ENCODE measurements around the gene EPHB1. TPM values are rescaled to one million over a fixed set of nuclear protein-coding genes. Genes with fewer than 3 reads are reported as not detected.

EPHB1 gene
- total RNA-seq, 1 experiment from 2014 or later, result 7.0 TPM

DNA sequence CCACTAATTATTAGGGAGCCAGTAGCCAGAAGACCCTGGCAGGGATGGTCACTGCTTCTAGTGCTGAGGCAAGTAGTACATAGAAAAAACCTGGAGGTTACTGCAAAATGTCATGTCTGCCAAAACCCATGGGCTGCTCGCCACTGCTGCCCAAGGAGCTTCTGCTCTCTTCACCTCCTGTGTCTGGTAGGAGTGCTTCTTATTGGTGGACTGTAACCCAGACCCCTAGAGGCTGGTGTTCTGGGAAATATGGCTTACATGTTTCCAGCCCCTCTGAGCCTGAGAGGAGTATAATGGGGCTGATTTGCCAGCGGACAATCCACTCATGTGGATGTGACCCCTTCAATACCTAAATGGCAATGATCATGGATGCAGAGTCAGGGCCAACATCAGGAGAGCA, 286.4 kb downstream of the EPHB1 start:
- TF ChIP-seq CREM (CRISPR knock-in tag; IDR thresholded peaks at IDR 0.05) (no peak), MYBL2 (CRISPR knock-in tag; IDR thresholded peaks at IDR 0.05) (no peak), GABPB1 (CRISPR knock-in tag; IDR thresholded peaks at IDR 0.05) (no peak), NFATC4 (CRISPR knock-in tag; IDR thresholded peaks at IDR 0.05) (no peak), ZNF121 (CRISPR knock-in tag; IDR thresholded peaks at IDR 0.05) (no peak), RELA (CRISPR knock-in tag; IDR thresholded peaks at IDR 0.05; ENCODE audit: borderline replicate concordance) (no peak), ZNF423 (CRISPR knock-in tag; IDR thresholded peaks at IDR 0.05) (no peak), SMAD4 (CRISPR knock-in tag; IDR thresholded peaks at IDR 0.05) (no peak), FOXJ3 (CRISPR knock-in tag; IDR thresholded peaks at IDR 0.05; ENCODE audit: borderline replicate concordance) (no peak), ZNF263 (CRISPR knock-in tag; IDR thresholded peaks at IDR 0.05; ENCODE audit: low read depth) (no peak), NR1H2 (CRISPR knock-in tag; IDR thresholded peaks at IDR 0.05) (no peak)
- TF ChIP-seq, protein P1, sequence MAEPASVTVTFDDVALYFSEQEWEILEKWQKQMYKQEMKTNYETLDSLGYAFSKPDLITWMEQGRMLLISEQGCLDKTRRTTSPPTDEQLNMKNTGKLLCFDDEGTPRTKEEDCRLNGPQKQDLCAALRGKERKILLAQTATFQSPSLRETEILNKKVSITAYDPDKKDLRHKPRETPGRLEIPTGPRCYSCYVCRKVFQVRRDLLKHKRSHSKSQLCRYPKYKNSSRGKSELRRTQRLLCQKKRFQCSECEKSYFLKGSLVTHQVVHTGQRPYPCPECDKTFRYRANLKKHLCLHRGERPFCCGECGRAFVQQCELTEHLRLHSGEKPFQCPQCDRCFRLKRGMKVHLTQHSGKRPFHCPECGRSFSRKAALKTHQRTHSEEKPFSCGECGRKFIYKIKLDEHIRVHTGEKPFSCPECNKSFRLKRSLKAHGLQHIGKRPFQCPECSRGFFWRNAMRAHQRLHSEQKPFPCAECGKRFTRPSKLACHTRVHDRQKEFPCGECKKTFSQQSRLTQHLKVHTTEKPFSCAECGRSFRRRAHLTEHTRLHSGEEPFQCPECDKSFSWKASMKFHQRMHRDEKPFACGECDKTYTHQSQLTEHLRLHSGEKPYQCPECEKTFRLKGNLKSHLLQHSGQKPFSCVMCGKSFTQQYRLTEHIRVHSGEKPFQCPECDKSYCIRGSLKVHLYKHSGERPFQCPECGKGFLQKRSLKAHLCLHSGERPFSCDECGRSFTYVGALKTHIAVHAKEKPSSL (CRISPR knock-in tag; conservative IDR thresholded peaks at IDR 0.05), result no peak
- TF ChIP-seq, protein P2, sequence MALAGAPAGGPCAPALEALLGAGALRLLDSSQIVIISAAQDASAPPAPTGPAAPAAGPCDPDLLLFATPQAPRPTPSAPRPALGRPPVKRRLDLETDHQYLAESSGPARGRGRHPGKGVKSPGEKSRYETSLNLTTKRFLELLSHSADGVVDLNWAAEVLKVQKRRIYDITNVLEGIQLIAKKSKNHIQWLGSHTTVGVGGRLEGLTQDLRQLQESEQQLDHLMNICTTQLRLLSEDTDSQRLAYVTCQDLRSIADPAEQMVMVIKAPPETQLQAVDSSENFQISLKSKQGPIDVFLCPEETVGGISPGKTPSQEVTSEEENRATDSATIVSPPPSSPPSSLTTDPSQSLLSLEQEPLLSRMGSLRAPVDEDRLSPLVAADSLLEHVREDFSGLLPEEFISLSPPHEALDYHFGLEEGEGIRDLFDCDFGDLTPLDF (CRISPR knock-in tag; IDR thresholded peaks at IDR 0.05), result no peak
- TF ChIP-seq, protein P3, sequence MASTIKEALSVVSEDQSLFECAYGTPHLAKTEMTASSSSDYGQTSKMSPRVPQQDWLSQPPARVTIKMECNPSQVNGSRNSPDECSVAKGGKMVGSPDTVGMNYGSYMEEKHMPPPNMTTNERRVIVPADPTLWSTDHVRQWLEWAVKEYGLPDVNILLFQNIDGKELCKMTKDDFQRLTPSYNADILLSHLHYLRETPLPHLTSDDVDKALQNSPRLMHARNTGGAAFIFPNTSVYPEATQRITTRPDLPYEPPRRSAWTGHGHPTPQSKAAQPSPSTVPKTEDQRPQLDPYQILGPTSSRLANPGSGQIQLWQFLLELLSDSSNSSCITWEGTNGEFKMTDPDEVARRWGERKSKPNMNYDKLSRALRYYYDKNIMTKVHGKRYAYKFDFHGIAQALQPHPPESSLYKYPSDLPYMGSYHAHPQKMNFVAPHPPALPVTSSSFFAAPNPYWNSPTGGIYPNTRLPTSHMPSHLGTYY (CRISPR knock-in tag; IDR thresholded peaks at IDR 0.05), result no peak
- DNase-seq (ENCODE audit: low spot score) (no peak), ATAC-seq (no peak)
- H3K27me3 Mint-ChIP-seq (ENCODE audit: low read depth), result no peaks in the 10 kb centered on the region
- ChIA-PET CTCF (no interaction called here), POLR2A (no interaction called here)
- no peak overlapping the region for H3K4me3 Mint-ChIP-seq
- no peaks in the 10 kb centered on the region for H3K36me3 Mint-ChIP-seq
- H3K27ac Mint-ChIP-seq, result no peak overlapping the region
- H3K9me3 Mint-ChIP-seq, result peaks cover 4% of the 10 kb centered on the region
- peaks cover 26% of the 10 kb centered on the region for H3K4me1 Mint-ChIP-seq

DNA sequence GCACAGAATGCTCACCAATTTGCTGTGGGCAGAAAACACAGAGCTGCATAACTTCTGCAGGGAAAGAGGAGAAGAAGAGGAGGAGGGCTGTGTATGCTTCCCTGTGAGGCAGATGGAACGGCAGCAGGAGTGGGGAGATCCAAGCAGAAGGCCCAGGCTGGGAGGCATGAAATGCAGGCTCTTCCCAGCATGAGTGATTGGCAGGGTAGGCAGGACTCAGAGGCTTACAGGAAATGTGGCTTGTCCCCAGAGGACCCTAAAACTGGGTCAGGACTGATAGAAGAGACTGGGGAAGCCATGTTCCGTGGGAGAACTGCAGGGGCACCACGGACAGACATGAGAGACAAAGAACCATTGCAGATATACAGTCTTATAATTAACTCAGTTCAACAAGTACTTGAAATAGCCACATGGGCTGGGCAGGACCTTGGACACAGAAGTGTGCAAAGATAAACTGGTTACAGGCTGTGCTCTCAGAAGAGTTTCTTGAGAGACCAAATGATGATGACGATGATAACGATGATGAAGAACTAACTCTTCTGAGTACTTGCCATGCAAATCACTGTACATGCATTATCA, 286.9 kb downstream of the EPHB1 start:
- POLR2A ChIA-PET, result no interaction called here
- H3K36me3 Mint-ChIP-seq, result no peaks in the 10 kb centered on the region

More for the DNA sequence above, 286.9 kb downstream of the EPHB1 start:
- ATAC-seq (no peak), DNase-seq (ENCODE audit: low spot score) (no peak)
- no peak for TF ChIP-seq NFATC4 (CRISPR knock-in tag; IDR thresholded peaks at IDR 0.05)
- no peak for TF ChIP-seq NFE2L1 (CRISPR knock-in tag; IDR thresholded peaks at IDR 0.05)
- TF ChIP-seq, protein P4, sequence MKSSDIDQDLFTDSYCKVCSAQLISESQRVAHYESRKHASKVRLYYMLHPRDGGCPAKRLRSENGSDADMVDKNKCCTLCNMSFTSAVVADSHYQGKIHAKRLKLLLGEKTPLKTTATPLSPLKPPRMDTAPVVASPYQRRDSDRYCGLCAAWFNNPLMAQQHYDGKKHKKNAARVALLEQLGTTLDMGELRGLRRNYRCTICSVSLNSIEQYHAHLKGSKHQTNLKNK (CRISPR knock-in tag; IDR thresholded peaks at IDR 0.05), result no peak
- TF ChIP-seq, protein P5, sequence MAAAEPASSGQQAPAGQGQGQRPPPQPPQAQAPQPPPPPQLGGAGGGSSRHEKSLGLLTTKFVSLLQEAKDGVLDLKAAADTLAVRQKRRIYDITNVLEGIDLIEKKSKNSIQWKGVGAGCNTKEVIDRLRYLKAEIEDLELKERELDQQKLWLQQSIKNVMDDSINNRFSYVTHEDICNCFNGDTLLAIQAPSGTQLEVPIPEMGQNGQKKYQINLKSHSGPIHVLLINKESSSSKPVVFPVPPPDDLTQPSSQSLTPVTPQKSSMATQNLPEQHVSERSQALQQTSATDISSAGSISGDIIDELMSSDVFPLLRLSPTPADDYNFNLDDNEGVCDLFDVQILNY (CRISPR knock-in tag; IDR thresholded peaks at IDR 0.05), result no peak
- no peak for TF ChIP-seq TEAD1 (CRISPR knock-in tag; IDR thresholded peaks at IDR 0.05)
- TF ChIP-seq, protein P6, sequence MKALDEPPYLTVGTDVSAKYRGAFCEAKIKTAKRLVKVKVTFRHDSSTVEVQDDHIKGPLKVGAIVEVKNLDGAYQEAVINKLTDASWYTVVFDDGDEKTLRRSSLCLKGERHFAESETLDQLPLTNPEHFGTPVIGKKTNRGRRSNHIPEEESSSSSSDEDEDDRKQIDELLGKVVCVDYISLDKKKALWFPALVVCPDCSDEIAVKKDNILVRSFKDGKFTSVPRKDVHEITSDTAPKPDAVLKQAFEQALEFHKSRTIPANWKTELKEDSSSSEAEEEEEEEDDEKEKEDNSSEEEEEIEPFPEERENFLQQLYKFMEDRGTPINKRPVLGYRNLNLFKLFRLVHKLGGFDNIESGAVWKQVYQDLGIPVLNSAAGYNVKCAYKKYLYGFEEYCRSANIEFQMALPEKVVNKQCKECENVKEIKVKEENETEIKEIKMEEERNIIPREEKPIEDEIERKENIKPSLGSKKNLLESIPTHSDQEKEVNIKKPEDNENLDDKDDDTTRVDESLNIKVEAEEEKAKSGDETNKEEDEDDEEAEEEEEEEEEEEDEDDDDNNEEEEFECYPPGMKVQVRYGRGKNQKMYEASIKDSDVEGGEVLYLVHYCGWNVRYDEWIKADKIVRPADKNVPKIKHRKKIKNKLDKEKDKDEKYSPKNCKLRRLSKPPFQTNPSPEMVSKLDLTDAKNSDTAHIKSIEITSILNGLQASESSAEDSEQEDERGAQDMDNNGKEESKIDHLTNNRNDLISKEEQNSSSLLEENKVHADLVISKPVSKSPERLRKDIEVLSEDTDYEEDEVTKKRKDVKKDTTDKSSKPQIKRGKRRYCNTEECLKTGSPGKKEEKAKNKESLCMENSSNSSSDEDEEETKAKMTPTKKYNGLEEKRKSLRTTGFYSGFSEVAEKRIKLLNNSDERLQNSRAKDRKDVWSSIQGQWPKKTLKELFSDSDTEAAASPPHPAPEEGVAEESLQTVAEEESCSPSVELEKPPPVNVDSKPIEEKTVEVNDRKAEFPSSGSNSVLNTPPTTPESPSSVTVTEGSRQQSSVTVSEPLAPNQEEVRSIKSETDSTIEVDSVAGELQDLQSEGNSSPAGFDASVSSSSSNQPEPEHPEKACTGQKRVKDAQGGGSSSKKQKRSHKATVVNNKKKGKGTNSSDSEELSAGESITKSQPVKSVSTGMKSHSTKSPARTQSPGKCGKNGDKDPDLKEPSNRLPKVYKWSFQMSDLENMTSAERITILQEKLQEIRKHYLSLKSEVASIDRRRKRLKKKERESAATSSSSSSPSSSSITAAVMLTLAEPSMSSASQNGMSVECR (CRISPR knock-in tag; IDR thresholded peaks at IDR 0.05; ENCODE audit: borderline replicate concordance), result no peak
- TF ChIP-seq GRHL2 (CRISPR knock-in tag; IDR thresholded peaks at IDR 0.05; ENCODE audit: insufficient replicate concordance, severe bottlenecking), result no peak
- no peak for TF ChIP-seq TCF7 (CRISPR knock-in tag; IDR thresholded peaks at IDR 0.05; ENCODE audit: low read depth)
- TF ChIP-seq SP1 (CRISPR knock-in tag; conservative IDR thresholded peaks at IDR 0.05), result no peak
- H3K4me3 Mint-ChIP-seq, result no peak overlapping the region
- no peaks in the 10 kb centered on the region for H3K27me3 Mint-ChIP-seq (ENCODE audit: low read depth)
- no peak overlapping the region for H3K27ac Mint-ChIP-seq
- CTCF ChIA-PET, result no interaction called here
- H3K4me1 Mint-ChIP-seq, result peaks cover 27% of the 10 kb centered on the region
- H3K9me3 Mint-ChIP-seq, result no peaks in the 10 kb centered on the region
